Fibroblast of skin of right biceps (primary cell): ENCODE data around the gene CYB5R3.
"Not testable (repeated sequence)": the region's sequence is repeated elsewhere in the genome, so short reads cannot be mapped to it uniquely, and the experiment has no call there.

Source experiments
- DNase-seq: peaks from one replicate; pipeline ENCODE4 v3.0.0-alpha.2; 2013

Gene CYB5R3

GRCh38 chr22:42622061-42622710 lies 27.0 kb downstream of the CYB5R3 start:
- no peak for DNase-seq

GRCh38 chr22:42621505-42622002 lies 27.6 kb downstream of the CYB5R3 start:
- peak; percentile 78 for DNase-seq

- no peak for DNase-seq
Observed at GRCh38 chr22:42620084-42620483, 29.1 kb downstream of the CYB5R3 start.

- DNase-seq, result no peak
Observed at GRCh38 chr22:42619261-42620063, 29.7 kb downstream of the CYB5R3 start.

- no peak for DNase-seq
Observed at GRCh38 chr22:42617155-42617983, 31.8 kb downstream of the CYB5R3 start.

- not testable (repeated sequence) for DNase-seq
Observed at GRCh38 chr22:42615860-42616175, 33.4 kb downstream of the CYB5R3 start.

GRCh38 chr22:42615092-42615859 lies 33.9 kb downstream of the CYB5R3 start:
- peak; percentile 100 for DNase-seq

GRCh38 chr22:42614312-42615091 lies 34.7 kb downstream of the CYB5R3 start, which contains the start of gene POLDIP3:
POLDIP3 (minus strand) TSS chr22:42614883; CDS start chr22:42614857, 26 bp downstream.
- peak; percentile 98 for DNase-seq

GRCh38 chr22:42613872-42614301 lies 35.3 kb downstream of the CYB5R3 start:
- DNase-seq, result peak; percentile 16

GRCh38 chr22:42612336-42612735 lies 36.9 kb downstream of the CYB5R3 start:
- no peak for DNase-seq

- peak; percentile 10 for DNase-seq
Observed at GRCh38 chr22:42611051-42611450, 38.1 kb downstream of the CYB5R3 start.

GRCh38 chr22:42610186-42610585 lies 39.0 kb downstream of the CYB5R3 start:
- no peak for DNase-seq

GRCh38 chr22:42608823-42609361 lies 40.3 kb downstream of the CYB5R3 start:
- peak; percentile 82 for DNase-seq

GRCh38 chr22:42608136-42608822 lies 40.9 kb downstream of the CYB5R3 start:
- peak; percentile 4 for DNase-seq

GRCh38 chr22:42607641-42608040 lies 41.6 kb downstream of the CYB5R3 start:
- not testable (repeated sequence) for DNase-seq

- DNase-seq, result peak; percentile 39
Observed at GRCh38 chr22:42604403-42604802, 44.8 kb downstream of the CYB5R3 start.

- DNase-seq, result no peak
Observed at GRCh38 chr22:42603427-42603826, 45.8 kb downstream of the CYB5R3 start.

- DNase-seq, result no peak
Observed at GRCh38 chr22:42602470-42602869, 46.7 kb downstream of the CYB5R3 start.

- DNase-seq, result no peak
Observed at GRCh38 chr22:42601879-42602465, 47.2 kb downstream of the CYB5R3 start.

GRCh38 chr22:42596863-42597530 lies 52.2 kb downstream of the CYB5R3 start:
- DNase-seq, result no peak
